Activated naive CD8-positive, alpha-beta T cell treated with anti-CD3 and anti-CD28 coated beads for 36 hours (primary cell): Measurements from ENCODE around the gene ADGRE1. TPM values are rescaled to one million over a fixed set of nuclear protein-coding genes. Genes with fewer than 3 reads are reported as not detected.

Source experiments
- total RNA-seq, 2 experiments: library from RNA; stranded (reverse); gene quantifications; one replicate each; pipeline ENCODE4 v1.2.3, GENCODE V29; 2021

The ADGRE1 gene
- total RNA-seq, 2 experiments from 2014 or later = 0.88 to 1.3 TPM

Other genes starting within 250 kb of the ADGRE1 start
- gene TNFSF14, start 217.4 kb upstream of the ADGRE1 start, total RNA-seq = 10 to 100 TPM; 68.0 to 72.8 TPM
- gene C3, start 166.9 kb upstream of the ADGRE1 start, total RNA-seq = under 1 TPM; 0.22 to 0.64 TPM
- 10 to 100 TPM; 56.0 to 62.9 TPM for gene GPR108, start 150.0 kb upstream of the ADGRE1 start, total RNA-seq
- 10 to 100 TPM; 29.8 to 31.3 TPM for gene TRIP10, start 147.9 kb upstream of the ADGRE1 start, total RNA-seq
- 10 to 100 TPM; 25.7 to 26.1 TPM for gene SH2D3A, start 120.1 kb upstream of the ADGRE1 start, total RNA-seq
- gene VAV1, start 114.9 kb upstream of the ADGRE1 start, total RNA-seq = 10 to 100 TPM; 65.2 to 65.7 TPM
- not detected for gene MBD3L2B, start 133.9 kb downstream of the ADGRE1 start, total RNA-seq
- gene MBD3L5, start 143.0 kb downstream of the ADGRE1 start, total RNA-seq = not detected
- not detected for gene MBD3L4, start 152.6 kb downstream of the ADGRE1 start, total RNA-seq
- gene MBD3L2, start 161.7 kb downstream of the ADGRE1 start, total RNA-seq = not detected
- gene MBD3L3, start 171.1 kb downstream of the ADGRE1 start, total RNA-seq = not detected
- 10 to 100 TPM; 10.5 to 11.6 TPM for gene ZNF557, start 182.1 kb downstream of the ADGRE1 start, total RNA-seq